ENCODE measurements around the gene NDUFB10.

DNA sequence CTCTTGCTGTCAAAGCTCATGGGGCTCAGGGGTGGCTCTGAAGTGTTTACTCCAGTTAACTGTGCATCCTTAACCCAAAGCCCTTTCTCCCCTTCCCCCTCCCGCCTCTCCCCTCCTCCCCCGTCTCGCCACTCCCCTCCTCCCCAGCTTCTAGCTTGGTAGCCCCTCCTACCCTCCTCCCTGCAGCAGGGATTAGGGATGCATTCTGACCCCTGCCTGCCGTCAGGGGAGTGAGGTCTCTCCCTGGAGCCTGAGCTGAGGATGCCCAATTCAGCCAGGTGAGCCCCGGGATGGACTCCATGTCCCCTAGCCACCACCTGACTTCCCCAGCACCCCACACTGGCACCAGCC lies 42.7 kb upstream of the NDUFB10 start:
- no peak for TF ChIP-seq CTCF (IDR thresholded peaks at IDR 0.05)
- no peak for TF ChIP-seq POLR2AphosphoS5 (IDR thresholded peaks at IDR 0.05; ENCODE audit: low read depth, low read length)
